Measurements from ENCODE around the gene ROR1. TPM values are rescaled to one million over a fixed set of nuclear protein-coding genes. Genes with fewer than 3 reads are reported as not detected.
A peak's percentile ranks its signal among the peaks of the same experiment; 100 is the strongest.

Gene ROR1
- polyA plus RNA-seq, 1 experiment = 7.1 TPM

GRCh38 chr1:64137412-64137803 lies 363.6 kb downstream of the ROR1 start:
- H3K27ac ChIP-seq (ENCODE audit: low read depth, low read length) = no peak overlapping the region
- no peak overlapping the region for H3K4me3 ChIP-seq (ENCODE audit: low read depth, low read length)
- POLR2A ChIA-PET = interaction anchor here (1.0 kb wide), 1 partner anchor 26 kb away, joined by 3 read pairs; no protein-coding TSS in a partner anchor
- TF ChIP-seq CTCF (IDR thresholded peaks at IDR 0.05; ENCODE audit: low read depth, low read length) = no peak
- H3K27me3 ChIP-seq (ENCODE audit: control insufficient read depth, insufficient read depth, low read length) = no peaks in the 10 kb centered on the region
- H3K9me3 ChIP-seq (ENCODE audit: control insufficient read depth, insufficient read depth, low read length) = no peaks in the 10 kb centered on the region
- no peak for DNase-seq (ENCODE audit: low read depth, low spot score)
- CTCF ChIA-PET = interaction anchor here (0.6 to 5.1 kb wide), 69 partner anchors 8 to 602 kb away, joined by 3 to 86 read pairs (median 5); partner anchors contain the start of gene ROR1

GRCh38 chr1:64139877-64140276 lies 366.1 kb downstream of the ROR1 start:
- H3K4me3 ChIP-seq (ENCODE audit: low read depth, low read length) = no peak overlapping the region
- no peak for DNase-seq (ENCODE audit: low read depth, low spot score)
- peak overlapping the region; percentile 4 for H3K27ac ChIP-seq (ENCODE audit: low read depth, low read length)
- no peaks in the 10 kb centered on the region for H3K9me3 ChIP-seq (ENCODE audit: control insufficient read depth, insufficient read depth, low read length)
- no peak for TF ChIP-seq CTCF (IDR thresholded peaks at IDR 0.05; ENCODE audit: low read depth, low read length)
- ChIA-PET POLR2A (interaction anchor here (0.6 kb wide), 1 partner anchor 15 kb away, joined by 3 read pairs; no protein-coding TSS in a partner anchor), CTCF (interaction anchor here (0.6 to 5.1 kb wide), 6 partner anchors 9 to 465 kb away, joined by 3 to 86 read pairs (median 4); no protein-coding TSS in a partner anchor)
- H3K27me3 ChIP-seq (ENCODE audit: control insufficient read depth, insufficient read depth, low read length) = no peaks in the 10 kb centered on the region

GRCh38 chr1:64140596-64140995 lies 366.8 kb downstream of the ROR1 start:
- no peak overlapping the region for H3K4me3 ChIP-seq (ENCODE audit: low read depth, low read length)
- no peak overlapping the region for H3K27ac ChIP-seq (ENCODE audit: low read depth, low read length)
- no peaks in the 10 kb centered on the region for H3K9me3 ChIP-seq (ENCODE audit: control insufficient read depth, insufficient read depth, low read length)
- ChIA-PET POLR2A (no interaction called here), CTCF (no interaction called here)
- H3K27me3 ChIP-seq (ENCODE audit: control insufficient read depth, insufficient read depth, low read length) = no peaks in the 10 kb centered on the region
- DNase-seq (ENCODE audit: low read depth, low spot score) = no peak
- no peak for TF ChIP-seq CTCF (IDR thresholded peaks at IDR 0.05; ENCODE audit: low read depth, low read length)

- no peak for DNase-seq (ENCODE audit: low read depth, low spot score)
- no peak for TF ChIP-seq CTCF (IDR thresholded peaks at IDR 0.05; ENCODE audit: low read depth, low read length)
- POLR2A ChIA-PET = no interaction called here
Observed at GRCh38 chr1:64147045-64147724, 373.4 kb downstream of the ROR1 start.

GRCh38 chr1:64147759-64148158 lies 373.9 kb downstream of the ROR1 start:
- TF ChIP-seq CTCF (IDR thresholded peaks at IDR 0.05; ENCODE audit: low read depth, low read length) = no peak
- Histone ChIP-seq H3K9me3 (ENCODE audit: control insufficient read depth, insufficient read depth, low read length) (no peaks in the 10 kb centered on the region), H3K27me3 (ENCODE audit: control insufficient read depth, insufficient read depth, low read length) (peaks cover 2% of the 10 kb centered on the region), H3K27ac (ENCODE audit: low read depth, low read length) (no peak overlapping the region), H3K4me3 (ENCODE audit: low read depth, low read length) (no peak overlapping the region)
- DNase-seq (ENCODE audit: low read depth, low spot score) = no peak
- CTCF ChIA-PET = interaction anchor here (1.0 to 2.6 kb wide), 4 partner anchors 10 to 16 kb away, joined by 3 to 20 read pairs (median 7); no protein-coding TSS in a partner anchor
- POLR2A ChIA-PET = no interaction called here

More at GRCh38 chr1:64147045-64147724, 373.4 kb downstream of the ROR1 start:
- Histone ChIP-seq H3K27ac (ENCODE audit: low read depth, low read length) (no peak overlapping the region), H3K9me3 (ENCODE audit: control insufficient read depth, insufficient read depth, low read length) (no peaks in the 10 kb centered on the region), H3K27me3 (ENCODE audit: control insufficient read depth, insufficient read depth, low read length) (peaks cover 2% of the 10 kb centered on the region), H3K4me3 (ENCODE audit: low read depth, low read length) (no peak overlapping the region)
- CTCF ChIA-PET = interaction anchor here (1.1 to 2.6 kb wide), 2 partner anchors 10 to 14 kb away, joined by 3 to 20 read pairs; no protein-coding TSS in a partner anchor
